ENCODE measurements around the gene GRID1.

The GRID1 gene

DNA sequence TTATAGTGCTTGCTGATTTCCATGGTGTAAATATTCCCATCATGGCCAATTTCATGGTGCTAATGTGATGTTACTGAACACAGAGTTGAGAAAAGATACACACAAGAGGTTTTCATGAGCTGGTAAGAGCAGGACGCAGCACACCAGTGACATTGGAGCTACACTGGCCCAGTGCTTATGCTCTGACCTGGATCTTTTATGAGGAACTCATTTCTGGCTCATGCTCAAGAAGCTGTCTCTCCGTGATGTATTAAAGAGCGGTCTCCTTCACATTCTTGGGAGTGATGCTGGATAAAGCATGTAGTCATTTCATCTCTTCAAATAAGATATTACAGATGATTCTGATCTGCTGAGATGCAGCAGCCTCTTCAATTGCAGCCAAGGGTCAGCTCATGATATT lies 785.2 kb downstream of the GRID1 start:
- Histone ChIP-seq H3K27me3 (ENCODE audit: insufficient read depth, insufficient read length) (no peaks in the 10 kb centered on the region), H3K9me3 (ENCODE audit: insufficient read depth, low read length) (no peaks in the 10 kb centered on the region), H3K4me3 (ENCODE audit: insufficient read length, low read depth) (no peak overlapping the region), H3K36me3 (ENCODE audit: insufficient read depth, insufficient read length, low read length) (no peaks in the 10 kb centered on the region), H3K9ac (ENCODE audit: insufficient read length, low read depth) (no peak overlapping the region), H3K4me1 (ENCODE audit: insufficient read depth, insufficient read length) (no peaks in the 10 kb centered on the region)
- TF ChIP-seq ZNF274 (IDR thresholded peaks at IDR 0.05; ENCODE audit: low read depth, low read length): no peak
- TF ChIP-seq SUZ12 (IDR thresholded peaks at IDR 0.05; ENCODE audit: extremely low read depth, insufficient read depth, insufficient read length): no peak
- no peak for TF ChIP-seq YY1 (IDR thresholded peaks at IDR 0.05; ENCODE audit: insufficient read depth, insufficient read length)
- no peak for DNase-seq (ENCODE audit: low read depth, low spot score)

- H3K36me3 ChIP-seq (ENCODE audit: insufficient read depth, insufficient read length, low read length): no peaks in the 10 kb centered on the region
- no peaks in the 10 kb centered on the region for H3K27me3 ChIP-seq (ENCODE audit: insufficient read depth, insufficient read length)
- DNase-seq (ENCODE audit: low read depth, low spot score): no peak
- H3K9me3 ChIP-seq (ENCODE audit: insufficient read depth, low read length): no peaks in the 10 kb centered on the region
- TF ChIP-seq ZNF274 (IDR thresholded peaks at IDR 0.05; ENCODE audit: low read depth, low read length) (no peak), SUZ12 (IDR thresholded peaks at IDR 0.05; ENCODE audit: extremely low read depth, insufficient read depth, insufficient read length) (no peak), YY1 (IDR thresholded peaks at IDR 0.05; ENCODE audit: insufficient read depth, insufficient read length) (no peak)
- H3K4me1 ChIP-seq (ENCODE audit: insufficient read depth, insufficient read length): no peaks in the 10 kb centered on the region
- H3K9ac ChIP-seq (ENCODE audit: insufficient read length, low read depth): no peak overlapping the region
- H3K4me3 ChIP-seq (ENCODE audit: insufficient read length, low read depth): no peak overlapping the region
These were observed 786.0 kb downstream of the GRID1 start for GRCh38 chr10:85580585-85580984.

DNA sequence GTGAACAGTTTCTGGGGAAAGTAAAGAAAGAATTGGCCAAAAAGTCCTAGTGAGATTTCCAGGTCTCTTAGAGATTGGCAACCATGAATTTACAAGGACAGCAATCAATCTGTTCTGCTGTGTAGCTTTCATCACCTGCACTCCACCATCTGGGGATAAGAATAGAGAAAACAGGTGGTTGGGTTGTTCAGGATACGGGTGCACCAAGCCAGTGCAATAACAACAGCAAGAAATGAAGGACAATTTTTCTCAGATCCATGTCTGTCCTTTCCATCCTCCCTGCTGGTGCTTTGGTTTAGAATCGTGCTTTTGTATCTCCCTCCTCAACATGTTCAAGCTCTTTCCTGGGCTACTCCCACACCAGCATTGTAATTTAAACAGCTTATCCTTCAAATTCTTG lies 787.7 kb downstream of the GRID1 start:
- H3K9ac ChIP-seq (ENCODE audit: insufficient read length, low read depth): no peak overlapping the region
- no peak for DNase-seq (ENCODE audit: low read depth, low spot score)
- H3K27me3 ChIP-seq (ENCODE audit: insufficient read depth, insufficient read length): no peaks in the 10 kb centered on the region
- no peak overlapping the region for H3K4me3 ChIP-seq (ENCODE audit: insufficient read length, low read depth)
- no peaks in the 10 kb centered on the region for H3K4me1 ChIP-seq (ENCODE audit: insufficient read depth, insufficient read length)
- no peak for TF ChIP-seq YY1 (IDR thresholded peaks at IDR 0.05; ENCODE audit: insufficient read depth, insufficient read length)
- TF ChIP-seq ZNF274 (IDR thresholded peaks at IDR 0.05; ENCODE audit: low read depth, low read length): no peak
- TF ChIP-seq SUZ12 (IDR thresholded peaks at IDR 0.05; ENCODE audit: extremely low read depth, insufficient read depth, insufficient read length): no peak
- no peaks in the 10 kb centered on the region for H3K36me3 ChIP-seq (ENCODE audit: insufficient read depth, insufficient read length, low read length)
- H3K9me3 ChIP-seq (ENCODE audit: insufficient read depth, low read length): no peaks in the 10 kb centered on the region

- no peak for DNase-seq (ENCODE audit: low read depth, low spot score)
- Histone ChIP-seq H3K4me3 (ENCODE audit: insufficient read length, low read depth) (no peak overlapping the region), H3K4me1 (ENCODE audit: insufficient read depth, insufficient read length) (no peaks in the 10 kb centered on the region), H3K9me3 (ENCODE audit: insufficient read depth, low read length) (no peaks in the 10 kb centered on the region), H3K36me3 (ENCODE audit: insufficient read depth, insufficient read length, low read length) (no peaks in the 10 kb centered on the region), H3K9ac (ENCODE audit: insufficient read length, low read depth) (no peak overlapping the region), H3K27me3 (ENCODE audit: insufficient read depth, insufficient read length) (no peaks in the 10 kb centered on the region)
- TF ChIP-seq ZNF274 (IDR thresholded peaks at IDR 0.05; ENCODE audit: low read depth, low read length): no peak
- no peak for TF ChIP-seq YY1 (IDR thresholded peaks at IDR 0.05; ENCODE audit: insufficient read depth, insufficient read length)
- TF ChIP-seq SUZ12 (IDR thresholded peaks at IDR 0.05; ENCODE audit: extremely low read depth, insufficient read depth, insufficient read length): no peak
These were observed 791.2 kb downstream of the GRID1 start for GRCh38 chr10:85575441-85575840.

- TF ChIP-seq ZNF274 (IDR thresholded peaks at IDR 0.05; ENCODE audit: low read depth, low read length): no peak
- no peak for TF ChIP-seq SUZ12 (IDR thresholded peaks at IDR 0.05; ENCODE audit: extremely low read depth, insufficient read depth, insufficient read length)
- no peak for TF ChIP-seq YY1 (IDR thresholded peaks at IDR 0.05; ENCODE audit: insufficient read depth, insufficient read length)
These were observed 795.7 kb downstream of the GRID1 start for GRCh38 chr10:85570871-85571270.

DNA sequence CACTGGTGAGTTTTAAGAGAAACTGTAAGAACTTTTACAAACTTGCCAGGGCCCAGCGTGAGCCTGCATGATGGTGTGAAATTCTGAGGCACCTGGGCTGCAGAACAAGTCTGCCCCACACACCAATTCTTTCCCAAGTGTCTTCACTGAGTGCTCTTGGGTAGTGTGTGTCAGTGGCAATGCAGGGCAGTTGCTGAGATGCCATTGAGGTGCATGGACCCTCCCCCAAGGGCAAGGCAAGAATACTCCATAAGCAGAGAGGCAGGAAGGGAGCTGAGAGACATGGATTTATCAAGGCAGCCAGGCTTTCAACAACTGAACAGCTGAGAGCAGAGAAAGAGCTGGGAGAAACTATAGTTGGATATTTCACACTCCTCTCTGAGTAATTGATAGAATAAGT lies 801.2 kb downstream of the GRID1 start:
- H3K36me3 ChIP-seq (ENCODE audit: insufficient read depth, insufficient read length, low read length): no peaks in the 10 kb centered on the region
- no peaks in the 10 kb centered on the region for H3K9me3 ChIP-seq (ENCODE audit: insufficient read depth, low read length)
- H3K27me3 ChIP-seq (ENCODE audit: insufficient read depth, insufficient read length): no peaks in the 10 kb centered on the region
- no peak for DNase-seq (ENCODE audit: low read depth, low spot score)
- H3K9ac ChIP-seq (ENCODE audit: insufficient read length, low read depth): no peak overlapping the region
- no peak overlapping the region for H3K4me3 ChIP-seq (ENCODE audit: insufficient read length, low read depth)
- no peaks in the 10 kb centered on the region for H3K4me1 ChIP-seq (ENCODE audit: insufficient read depth, insufficient read length)
- TF ChIP-seq YY1 (IDR thresholded peaks at IDR 0.05; ENCODE audit: insufficient read depth, insufficient read length) (no peak), SUZ12 (IDR thresholded peaks at IDR 0.05; ENCODE audit: extremely low read depth, insufficient read depth, insufficient read length) (no peak), ZNF274 (IDR thresholded peaks at IDR 0.05; ENCODE audit: low read depth, low read length) (no peak)

More at GRCh38 chr10:85570871-85571270, 795.7 kb downstream of the GRID1 start:
- Histone ChIP-seq H3K4me3 (ENCODE audit: insufficient read length, low read depth) (no peak overlapping the region), H3K36me3 (ENCODE audit: insufficient read depth, insufficient read length, low read length) (no peaks in the 10 kb centered on the region), H3K4me1 (ENCODE audit: insufficient read depth, insufficient read length) (no peaks in the 10 kb centered on the region), H3K9me3 (ENCODE audit: insufficient read depth, low read length) (no peaks in the 10 kb centered on the region), H3K9ac (ENCODE audit: insufficient read length, low read depth) (no peak overlapping the region), H3K27me3 (ENCODE audit: insufficient read depth, insufficient read length) (no peaks in the 10 kb centered on the region)
- DNase-seq (ENCODE audit: low read depth, low spot score): no peak

DNA sequence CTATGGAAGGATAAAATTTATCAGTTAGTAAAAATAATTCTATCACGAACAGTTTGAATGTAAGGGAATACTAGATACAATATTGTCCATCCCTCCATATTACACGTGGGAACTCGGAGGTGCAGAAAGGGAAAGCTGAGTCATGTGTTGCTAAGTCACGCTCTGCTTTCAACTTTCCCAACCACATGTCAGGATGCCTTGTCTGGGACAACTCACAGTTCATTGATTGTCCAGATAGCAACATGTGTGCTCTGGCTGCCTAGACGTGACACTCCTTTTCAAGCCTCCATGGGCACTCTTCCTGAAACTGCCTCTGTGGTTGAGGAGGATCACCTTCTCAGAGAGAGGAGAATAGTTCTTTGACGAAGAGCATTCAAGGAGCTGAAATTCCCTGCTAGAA lies 808.1 kb downstream of the GRID1 start:
- H3K4me3 ChIP-seq (ENCODE audit: insufficient read length, low read depth): no peak overlapping the region
- no peaks in the 10 kb centered on the region for H3K36me3 ChIP-seq (ENCODE audit: insufficient read depth, insufficient read length, low read length)
- no peak overlapping the region for H3K9ac ChIP-seq (ENCODE audit: insufficient read length, low read depth)
- no peaks in the 10 kb centered on the region for H3K4me1 ChIP-seq (ENCODE audit: insufficient read depth, insufficient read length)
- DNase-seq (ENCODE audit: low read depth, low spot score): no peak
- H3K9me3 ChIP-seq (ENCODE audit: insufficient read depth, low read length): no peaks in the 10 kb centered on the region
- no peak for TF ChIP-seq ZNF274 (IDR thresholded peaks at IDR 0.05; ENCODE audit: low read depth, low read length)
- TF ChIP-seq SUZ12 (IDR thresholded peaks at IDR 0.05; ENCODE audit: extremely low read depth, insufficient read depth, insufficient read length): no peak
- TF ChIP-seq YY1 (IDR thresholded peaks at IDR 0.05; ENCODE audit: insufficient read depth, insufficient read length): no peak
- H3K27me3 ChIP-seq (ENCODE audit: insufficient read depth, insufficient read length): no peaks in the 10 kb centered on the region
